ENCODE measurements around the gene HECTD4. TPM values are rescaled to one million over a fixed set of nuclear protein-coding genes. Genes with fewer than 3 reads are reported as not detected.

HECTD4 gene
- total and polyA plus RNA-seq, 2 of the 4 experiments (the other 2 are of a cell fraction): 12.9 to 13.0 TPM

GRCh38 chr12:112196196-112196875 is 185.9 kb downstream of the HECTD4 start:
- Histone ChIP-seq H3K4me1 (ENCODE audit: control insufficient read depth, insufficient read depth, low read length) (peaks cover 10% of the 10 kb centered on the region), H2AK9ac (replicated peaks; ENCODE audit: low read depth, low read length, poor library complexity) (no peak overlapping the region), H4K20me1 (ENCODE audit: insufficient read depth, low read length) (peaks cover 5% of the 10 kb centered on the region; the same call in 1 of the 2 replicates), H3K36me3 (ENCODE audit: control insufficient read depth, insufficient read depth, low read length) (peaks cover 52% of the 10 kb centered on the region), H4K5ac (ENCODE audit: low read depth, low read length) (no peak overlapping the region), H2BK120ac (ENCODE audit: low read depth, low read length) (no peak overlapping the region), H2BK5ac (ENCODE audit: low read depth, low read length, poor library complexity, severe bottlenecking) (no peak overlapping the region), H4K91ac (ENCODE audit: insufficient read depth, low read depth, low read length) (no peak overlapping the region), H3K27me3 (ENCODE audit: control insufficient read depth, insufficient read depth, low read length) (no peaks in the 10 kb centered on the region), H3K9me3 (ENCODE audit: control insufficient read depth, insufficient read depth, low read length) (no peaks in the 10 kb centered on the region), H3K4me2 (ENCODE audit: low read depth, low read length) (no peak overlapping the region), H3K56ac (ENCODE audit: extremely low read depth, insufficient read depth, low read length) (no peak overlapping the region), H3K79me1 (ENCODE audit: low read depth in 1 of 2, low read length in 2 of 2) (peaks cover 0 to 1% of the 10 kb centered on the region in 2 experiments; a peak in 2 of 4 replicates), H2AFZ (replicated peaks; ENCODE audit: low read length, poor library complexity) (no peak overlapping the region), H3K14ac (replicated peaks; ENCODE audit: low read depth, low read length) (no peak overlapping the region), H2BK20ac (ENCODE audit: low read depth, low read length) (no peak overlapping the region), H2BK15ac (ENCODE audit: low read depth, low read length) (no peak overlapping the region), H3K4ac (ENCODE audit: low read depth, low read length) (no peak overlapping the region), H2AK5ac (ENCODE audit: low read depth, low read length) (no peak overlapping the region), H4K8ac (ENCODE audit: low read depth in 2 of 2, low read length in 2 of 2) (no peak overlapping the region), H3K27ac (ENCODE audit: insufficient read depth, low read length) (no peak overlapping the region), H3K9me1 (ENCODE audit: insufficient read depth, low read length) (peaks cover 7% of the 10 kb centered on the region), H3K4me3 (ENCODE audit: insufficient read depth, low read depth, low read length) (no peak overlapping the region), H3K23ac (ENCODE audit: low read depth, low read length) (no peak overlapping the region), H3K18ac (ENCODE audit: low read depth, low read length) (no peak overlapping the region), H3K9ac (ENCODE audit: low read depth, low read length) (no peak overlapping the region)
- WGBS, 2 experiments (ENCODE audit: extremely low coverage in 2 of 2, insufficient read length in 1 of 2): no CpG with 5 or more reads among the region's 9 CpGs
- dilution Hi-C loops (cut with HindIII; ENCODE audit: low sequenced_read_pairs, unreplicated experiment) (no loop called here), intact Hi-C loops (cut with micrococcal nuclease) (loop anchor here (5.0 kb wide), 1 partner anchor 41 kb away; no protein-coding TSS in a partner anchor), in situ Hi-C loops (cut with MboI; ENCODE audit: low sequenced_read_pairs) (loop anchor here (5.0 kb wide), 1 partner anchor 191 kb away; no protein-coding TSS in a partner anchor)
- ATAC-seq (ENCODE audit: low read depth) (no peak), DNase-seq (no peak)
- no peak for TF ChIP-seq MXI1 (IDR thresholded peaks at IDR 0.05; ENCODE audit: borderline replicate concordance, low read depth, low read length)
- no TSS peak for BruUV-seq (replicated peaks)
- POLR2A ChIA-PET (ENCODE audit: unreplicated experiment): no interaction called here
- CTCF ChIA-PET: interaction anchor here (1.5 kb wide), 1 partner anchor 191 kb away, joined by 4 read pairs; no protein-coding TSS in a partner anchor

All from IMR-90 (cell line).